GM12891 (cell line): ENCODE data around the gene CCL8. TPM values are rescaled to one million over a fixed set of nuclear protein-coding genes. Genes with fewer than 3 reads are reported as not detected.

Source experiments
- DNase-seq: peaks from one replicate; pipeline ENCODE4 v3.0.0; 2011; ENCODE audit warnings: low spot score; ENCODE audit not compliant: insufficient read length
- FAIRE-seq: peaks from 2 replicates; lab custom pipeline; 2011; peaks lifted over from hg19 to GRCh38; lab: Jason Lieb, UNC
- PAX5 ChIP-seq: IDR thresholded peaks from 2 replicates; pipeline ENCODE4 v1.6.1; 2011; ENCODE audit warnings: low read length, moderate library complexity, mild to moderate bottlenecking; ENCODE audit not compliant: insufficient read depth, severe bottlenecking
- POLR2A ChIP-seq: IDR thresholded peaks from 2 replicates; pipeline ENCODE4 v1.6.1; 2011; ENCODE audit warnings: low read depth, low read length, control low read depth
- POLR2AphosphoS5 ChIP-seq: IDR thresholded peaks from 2 replicates; pipeline ENCODE4 v1.6.1; 2011; ENCODE audit warnings: low read depth, low read length, control low read depth
- POU2F2 ChIP-seq: IDR thresholded peaks from 2 replicates; pipeline ENCODE4 v1.6.1; 2011; ENCODE audit warnings: low read depth, mild to moderate bottlenecking, control low read depth, low read length, moderate library complexity
- SPI1 ChIP-seq: IDR thresholded peaks from 2 replicates; pipeline ENCODE4 v1.6.1; 2011; ENCODE audit warnings: low read depth, low read length, control low read depth
- TAF1 ChIP-seq: IDR thresholded peaks from 2 replicates; pipeline ENCODE4 v1.6.1; 2011; ENCODE audit warnings: low read depth, low read length, control low read depth
- polyA plus RNA-seq: library from polyadenylated mRNA; unstranded; fragments of >200 nt; gene quantifications from one replicate; pipeline ENCODE4 v1.2.1, GENCODE V29; 2012; ENCODE audit warnings: low read depth, missing spikeins, inconsistent platforms; ENCODE audit not compliant: missing spikeins

CCL8 gene
- not detected for polyA plus RNA-seq

- FAIRE-seq (no peak), DNase-seq (no peak)
- TF ChIP-seq POLR2AphosphoS5 (no peak), POU2F2 (no peak), SPI1 (no peak), TAF1 (no peak), PAX5 (no peak), POLR2A (no peak)
These were observed at the start of gene CCL8 for GRCh38 chr17:34319039-34319483. Gene CCL8 (plus strand): TSS chr17:34319435. CDS start chr17:34319502, 67 bp downstream.

DNA sequence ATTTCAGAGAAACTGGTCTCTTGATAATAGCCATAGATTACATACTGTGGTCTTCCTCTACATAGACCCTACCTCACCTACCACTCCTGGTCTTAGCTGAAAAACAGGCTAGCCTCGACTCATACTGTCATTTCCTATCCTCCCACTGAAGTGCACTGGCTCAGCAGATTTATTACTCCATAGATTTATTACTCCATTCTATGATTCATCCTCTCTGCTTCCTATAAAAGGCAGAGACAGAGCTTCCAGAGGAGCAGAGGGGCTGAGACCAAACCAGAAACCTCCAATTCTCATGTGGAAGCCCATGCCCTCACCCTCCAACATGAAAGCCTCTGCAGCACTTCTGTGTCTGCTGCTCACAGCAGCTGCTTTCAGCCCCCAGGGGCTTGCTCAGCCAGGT lies 49.3 kb upstream of the CCL8 start, which contains the start of gene CCL7:
TSS of gene CCL7 (plus strand) at position 253 of the 400 bp plus-strand sequence. CDS start at position 323, 70 bp downstream.
- no peak for FAIRE-seq
- no peak for TF ChIP-seq TAF1
- DNase-seq = no peak

DNA sequence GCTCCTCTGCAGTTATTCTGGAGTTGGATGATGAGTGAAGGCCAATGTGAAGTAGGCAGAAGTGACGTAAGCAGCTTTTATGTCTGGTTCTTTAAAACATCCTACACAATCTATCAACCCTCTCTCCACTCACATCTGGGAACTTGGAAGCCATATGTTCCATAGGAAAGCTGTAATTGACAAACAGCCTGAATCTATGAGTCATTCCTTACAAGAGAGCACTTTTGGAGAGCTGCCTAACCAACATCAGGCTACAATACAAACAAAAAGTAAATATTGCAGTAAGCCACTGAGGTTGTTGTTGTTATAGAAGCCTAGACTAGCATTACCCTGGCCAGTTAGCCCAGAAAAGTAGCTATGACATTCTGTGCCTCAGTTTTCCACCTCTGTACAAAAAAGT lies 43.4 kb upstream of the CCL8 start:
- no peak for TF ChIP-seq SPI1
- TF ChIP-seq TAF1 = no peak
- no peak for TF ChIP-seq POLR2A
- no peak for TF ChIP-seq POLR2AphosphoS5
- TF ChIP-seq PAX5 = no peak
- TF ChIP-seq POU2F2 = no peak

GRCh38 chr17:34276826-34277225 lies 42.4 kb upstream of the CCL8 start:
- TF ChIP-seq SPI1 (no peak), PAX5 (no peak), TAF1 (no peak), POU2F2 (no peak), POLR2AphosphoS5 (no peak), POLR2A (no peak)
- FAIRE-seq = no peak

More for the DNA sequence above, 43.4 kb upstream of the CCL8 start:
- DNase-seq (no peak), FAIRE-seq (no peak)

DNA sequence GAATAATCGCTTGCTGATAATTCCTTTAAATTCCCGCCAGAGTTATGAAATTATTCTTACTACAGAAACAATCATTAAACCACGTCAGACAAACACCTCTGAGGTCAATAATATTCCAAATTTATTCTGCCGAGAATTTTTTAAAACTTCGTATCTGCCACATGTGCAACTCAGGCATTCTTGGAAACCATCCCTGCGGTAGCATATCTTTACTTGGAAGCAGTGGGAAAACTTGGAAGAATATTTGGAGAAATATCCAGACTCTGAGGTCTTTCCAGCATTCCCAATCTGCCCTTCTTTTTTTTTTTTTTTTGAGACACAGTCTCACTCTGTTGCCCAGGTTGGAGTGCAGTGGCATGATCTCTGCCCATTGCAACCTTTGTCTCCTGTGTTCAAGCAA lies 35.7 kb upstream of the CCL8 start:
- TF ChIP-seq POLR2AphosphoS5 = no peak
- TF ChIP-seq POU2F2 = no peak
- TF ChIP-seq PAX5 = no peak
- TF ChIP-seq TAF1 = no peak
- no peak for TF ChIP-seq SPI1
- TF ChIP-seq POLR2A = no peak
- no peak for FAIRE-seq
- no peak for DNase-seq

More at GRCh38 chr17:34276826-34277225, 42.4 kb upstream of the CCL8 start:
- DNase-seq = no peak

GRCh38 chr17:34285286-34285792 lies 33.9 kb upstream of the CCL8 start, which contains the start of gene CCL11:
Gene CCL11 (plus strand): TSS chr17:34285742. CDS start chr17:34285809, 67 bp downstream.
- TF ChIP-seq POU2F2 (no peak), TAF1 (no peak), PAX5 (no peak), SPI1 (no peak), POLR2A (no peak), POLR2AphosphoS5 (no peak)
- DNase-seq (no peak), FAIRE-seq (no peak)

- DNase-seq (no peak), FAIRE-seq (no peak)
- TF ChIP-seq PAX5 = no peak
- TF ChIP-seq POLR2A = no peak
- no peak for TF ChIP-seq TAF1
- TF ChIP-seq POLR2AphosphoS5 = no peak
These were observed 31.4 kb upstream of the CCL8 start for GRCh38 chr17:34287875-34288274.

DNA sequence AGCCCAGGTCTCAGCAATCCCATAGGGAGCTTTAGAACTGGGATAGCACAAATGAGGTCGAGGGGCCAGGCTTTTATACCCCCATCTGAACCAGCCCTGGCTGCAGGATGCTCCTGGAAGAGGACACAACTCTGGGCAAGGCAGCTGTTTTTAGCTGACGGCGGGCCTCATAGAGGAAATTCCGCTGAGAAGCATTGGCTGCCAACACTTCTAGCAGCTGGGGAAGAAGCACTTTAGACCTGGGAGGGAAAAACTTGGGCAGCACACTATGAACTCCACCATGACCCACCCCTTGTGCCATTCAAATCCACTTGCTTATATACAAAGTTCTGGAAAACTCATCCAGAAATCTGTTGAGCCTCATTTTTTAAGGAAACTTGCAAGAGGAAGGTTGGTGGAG lies 28.6 kb upstream of the CCL8 start:
- DNase-seq = no peak
- no peak for FAIRE-seq
- TF ChIP-seq PAX5 (no peak), POLR2A (no peak), TAF1 (no peak), SPI1 (no peak), POLR2AphosphoS5 (no peak), POU2F2 (no peak)

GRCh38 chr17:34291721-34292348 lies 27.4 kb upstream of the CCL8 start:
- FAIRE-seq = no peak
- no peak for DNase-seq

DNA sequence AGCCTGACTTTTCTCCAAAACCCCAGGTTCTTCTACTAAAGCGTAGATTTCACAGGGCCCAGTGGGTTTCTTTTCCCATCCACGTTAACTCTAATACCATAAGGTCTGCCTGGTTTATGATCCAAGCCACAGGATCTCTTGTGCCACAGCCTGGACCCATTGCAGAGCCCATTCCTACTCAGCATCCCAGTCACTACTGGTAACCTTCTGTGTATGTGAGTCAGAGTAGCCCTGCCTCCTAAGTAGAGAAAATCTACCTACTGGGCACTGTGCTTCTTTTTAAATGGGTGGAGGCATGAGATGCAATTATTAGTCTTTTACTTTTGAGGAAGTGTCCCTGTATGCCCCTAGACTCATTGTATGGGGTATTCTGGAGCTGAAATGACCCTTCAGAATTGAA lies 20.2 kb upstream of the CCL8 start:
- TF ChIP-seq POLR2A (no peak), POU2F2 (no peak), PAX5 (no peak), SPI1 (no peak), POLR2AphosphoS5 (no peak)
- no peak for FAIRE-seq

More at GRCh38 chr17:34291721-34292348, 27.4 kb upstream of the CCL8 start:
- TF ChIP-seq TAF1 (no peak), POLR2A (no peak), POU2F2 (no peak), PAX5 (no peak), SPI1 (no peak)

More for the DNA sequence above, 20.2 kb upstream of the CCL8 start:
- no peak for DNase-seq
